SK-N-SH treated with all-trans-retinoic acid at 6 μM for 48 hours (cell line): ENCODE measurements around the gene POLR2E.

ENCODE experiments used
- ATAC-seq: fragments of 200-7000 bp; cut with Tn5 transposase; 3 replicates; pipeline ENCODE4 v1.9.1; 2020; ENCODE audit warnings: mild to moderate bottlenecking, moderate library complexity
- ARNTL ChIP-seq: fragments of 450-650 bp; formaldehyde crosslinking; IDR thresholded peaks from 2 replicates; pipeline ENCODE4 v1.5.0; 2020; ENCODE audit warnings: low read depth, mild to moderate bottlenecking, moderate library complexity, borderline replicate concordance
- BACH2 ChIP-seq: fragments of 250-450 bp; sonication (Bioruptor Pico); IDR thresholded peaks from 2 replicates; pipeline ENCODE4 v1.9.0; 2021; ENCODE audit warnings: mild to moderate bottlenecking, borderline replicate concordance
- CREB5 ChIP-seq: fragments of 250-450 bp; sonication (Bioruptor Pico); IDR thresholded peaks from 2 replicates; pipeline ENCODE4 v1.5.1; 2020; ENCODE audit warnings: low read depth, mild to moderate bottlenecking, moderate library complexity
- CSDC2 ChIP-seq: fragments of 250-450 bp; sonication (Bioruptor Pico); IDR thresholded peaks from 2 replicates; pipeline ENCODE4 v1.5.0; 2020; ENCODE audit warnings: mild to moderate bottlenecking, moderate library complexity
- ESRRG ChIP-seq: fragments of 250-450 bp; sonication (Bioruptor Pico); IDR thresholded peaks from 2 replicates; pipeline ENCODE4 v1.6.1; 2021; ENCODE audit warnings: mild to moderate bottlenecking
- GLIS3 ChIP-seq: fragments of 250-450 bp; sonication (Bioruptor Pico); IDR thresholded peaks from 2 replicates; pipeline ENCODE4 v1.5.0; 2020; ENCODE audit warnings: mild to moderate bottlenecking, moderate library complexity
- ISL1 ChIP-seq: fragments of 250-450 bp; sonication (Bioruptor Pico); IDR thresholded peaks from 2 replicates; pipeline ENCODE4 v2.1.2; 2022; ENCODE audit warnings: mild to moderate bottlenecking, moderate library complexity
- OSR1 ChIP-seq: fragments of 250-450 bp; sonication (Bioruptor Pico); IDR thresholded peaks from 2 replicates; pipeline ENCODE4 v1.8.0; 2022; ENCODE audit warnings: moderate library complexity, mild to moderate bottlenecking, inconsistent platforms
- PATZ1 ChIP-seq: fragments of 250-450 bp; sonication (Bioruptor Pico); IDR thresholded peaks from 2 replicates; pipeline ENCODE4 v1.8.0; 2020; ENCODE audit warnings: mild to moderate bottlenecking, moderate library complexity, borderline replicate concordance
- PPARA ChIP-seq: fragments of 250-450 bp; sonication (Bioruptor Pico); IDR thresholded peaks from 2 replicates; pipeline ENCODE4 v1.5.0; 2020; ENCODE audit warnings: mild to moderate bottlenecking, borderline replicate concordance
- RARB ChIP-seq: fragments of 250-450 bp; sonication (Bioruptor Pico); IDR thresholded peaks from 2 replicates; pipeline ENCODE4 v1.8.0; 2021; ENCODE audit warnings: mild to moderate bottlenecking, moderate library complexity
- SNAI2 ChIP-seq: fragments of 250-450 bp; sonication (Bioruptor Pico); IDR thresholded peaks from 2 replicates; pipeline ENCODE4 v1.5.0; 2020; ENCODE audit warnings: mild to moderate bottlenecking, moderate library complexity
- TCF4 ChIP-seq: fragments of 250-450 bp; sonication (Bioruptor Pico); IDR thresholded peaks from 2 replicates; pipeline ENCODE4 v1.8.0; 2021; ENCODE audit warnings: mild to moderate bottlenecking, moderate library complexity, borderline replicate concordance
- TOX ChIP-seq: fragments of 250-450 bp; sonication (Bioruptor Pico); IDR thresholded peaks from 2 replicates; pipeline ENCODE4 v1.8.0; 2021; ENCODE audit warnings: mild to moderate bottlenecking, moderate library complexity, borderline replicate concordance
- ZC3H10 ChIP-seq: fragments of 250-450 bp; sonication (Bioruptor Pico); IDR thresholded peaks from 2 replicates; pipeline ENCODE4 v1.5.1; 2021; ENCODE audit warnings: mild to moderate bottlenecking, moderate library complexity
- ZFP3 ChIP-seq: fragments of 250-450 bp; sonication (Bioruptor Pico); IDR thresholded peaks from 2 replicates; pipeline ENCODE4 v1.5.0; 2020; ENCODE audit warnings: mild to moderate bottlenecking, moderate library complexity
- ZFP30 ChIP-seq: fragments of 450-650 bp; formaldehyde crosslinking; IDR thresholded peaks from 2 replicates; pipeline ENCODE4 v1.5.0; 2022; ENCODE audit warnings: mild to moderate bottlenecking, moderate library complexity
- ZNF70 ChIP-seq: fragments of 450-650 bp; formaldehyde crosslinking; IDR thresholded peaks from 2 replicates; pipeline ENCODE4 v1.5.0; 2020; ENCODE audit warnings: mild to moderate bottlenecking, moderate library complexity
- ZNF8 ChIP-seq: fragments of 450-650 bp; formaldehyde crosslinking; IDR thresholded peaks from 2 replicates; pipeline ENCODE4 v1.5.0; 2020; ENCODE audit warnings: mild to moderate bottlenecking, moderate library complexity
- TF ChIP-seq, protein P1 (sequence below): fragments of 250-450 bp; sonication (Bioruptor Pico); IDR thresholded peaks from 2 replicates; pipeline ENCODE4 v1.5.1; 2021; ENCODE audit warnings: mild to moderate bottlenecking, moderate library complexity
- TF ChIP-seq, protein P2 (sequence below): fragments of 250-450 bp; sonication (Bioruptor Pico); IDR thresholded peaks from 2 replicates; pipeline ENCODE4 v1.5.0; 2020; ENCODE audit warnings: mild to moderate bottlenecking, moderate library complexity
- TF ChIP-seq, protein P3 (sequence below): fragments of 250-450 bp; sonication (Bioruptor Pico); IDR thresholded peaks from 2 replicates; pipeline ENCODE4 v1.8.0; 2021; ENCODE audit warnings: low read depth, mild to moderate bottlenecking, moderate library complexity, borderline replicate concordance

The POLR2E gene

DNA sequence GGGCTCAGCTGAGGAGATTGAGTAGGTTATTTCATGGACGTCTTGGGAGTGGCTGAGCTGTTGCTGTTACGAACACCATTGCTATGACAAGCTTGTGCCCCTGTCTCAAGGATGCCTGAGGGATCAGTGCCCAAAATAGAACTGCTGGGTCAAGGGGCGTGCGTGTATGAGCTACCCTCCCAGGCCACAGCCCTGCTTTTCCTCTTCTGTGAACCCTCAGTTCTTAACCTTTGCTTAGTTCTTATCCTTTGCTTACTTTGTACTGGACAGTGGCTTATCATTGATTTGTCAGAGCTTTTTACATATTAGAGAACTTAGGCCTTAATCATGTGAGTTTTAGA, 19.2 kb downstream of the POLR2E start:
- no peak for ATAC-seq
- TF ChIP-seq ZNF70 (CRISPR knock-in tag) (no peak), CSDC2 (no peak), RARB (no peak), ARNTL (CRISPR knock-in tag) (no peak), ZFP30 (CRISPR knock-in tag) (no peak), OSR1 (CRISPR knock-in tag) (no peak), CREB5 (CRISPR knock-in tag) (no peak), ZFP3 (CRISPR knock-in tag) (no peak), GLIS3 (CRISPR knock-in tag) (no peak), ISL1 (CRISPR knock-in tag) (no peak), TCF4 (CRISPR knock-in tag) (no peak), PPARA (CRISPR knock-in tag) (no peak), SNAI2 (CRISPR knock-in tag) (no peak), TOX (CRISPR knock-in tag) (no peak), ZNF8 (CRISPR knock-in tag) (no peak), BACH2 (no peak)
- TF ChIP-seq, protein P1, sequence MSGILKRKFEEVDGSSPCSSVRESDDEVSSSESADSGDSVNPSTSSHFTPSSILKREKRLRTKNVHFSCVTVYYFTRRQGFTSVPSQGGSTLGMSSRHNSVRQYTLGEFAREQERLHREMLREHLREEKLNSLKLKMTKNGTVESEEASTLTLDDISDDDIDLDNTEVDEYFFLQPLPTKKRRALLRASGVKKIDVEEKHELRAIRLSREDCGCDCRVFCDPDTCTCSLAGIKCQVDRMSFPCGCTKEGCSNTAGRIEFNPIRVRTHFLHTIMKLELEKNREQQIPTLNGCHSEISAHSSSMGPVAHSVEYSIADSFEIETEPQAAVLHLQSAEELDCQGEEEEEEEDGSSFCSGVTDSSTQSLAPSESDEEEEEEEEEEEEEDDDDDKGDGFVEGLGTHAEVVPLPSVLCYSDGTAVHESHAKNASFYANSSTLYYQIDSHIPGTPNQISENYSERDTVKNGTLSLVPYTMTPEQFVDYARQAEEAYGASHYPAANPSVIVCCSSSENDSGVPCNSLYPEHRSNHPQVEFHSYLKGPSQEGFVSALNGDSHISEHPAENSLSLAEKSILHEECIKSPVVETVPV (CRISPR knock-in tag): no peak
- TF ChIP-seq, protein P2, sequence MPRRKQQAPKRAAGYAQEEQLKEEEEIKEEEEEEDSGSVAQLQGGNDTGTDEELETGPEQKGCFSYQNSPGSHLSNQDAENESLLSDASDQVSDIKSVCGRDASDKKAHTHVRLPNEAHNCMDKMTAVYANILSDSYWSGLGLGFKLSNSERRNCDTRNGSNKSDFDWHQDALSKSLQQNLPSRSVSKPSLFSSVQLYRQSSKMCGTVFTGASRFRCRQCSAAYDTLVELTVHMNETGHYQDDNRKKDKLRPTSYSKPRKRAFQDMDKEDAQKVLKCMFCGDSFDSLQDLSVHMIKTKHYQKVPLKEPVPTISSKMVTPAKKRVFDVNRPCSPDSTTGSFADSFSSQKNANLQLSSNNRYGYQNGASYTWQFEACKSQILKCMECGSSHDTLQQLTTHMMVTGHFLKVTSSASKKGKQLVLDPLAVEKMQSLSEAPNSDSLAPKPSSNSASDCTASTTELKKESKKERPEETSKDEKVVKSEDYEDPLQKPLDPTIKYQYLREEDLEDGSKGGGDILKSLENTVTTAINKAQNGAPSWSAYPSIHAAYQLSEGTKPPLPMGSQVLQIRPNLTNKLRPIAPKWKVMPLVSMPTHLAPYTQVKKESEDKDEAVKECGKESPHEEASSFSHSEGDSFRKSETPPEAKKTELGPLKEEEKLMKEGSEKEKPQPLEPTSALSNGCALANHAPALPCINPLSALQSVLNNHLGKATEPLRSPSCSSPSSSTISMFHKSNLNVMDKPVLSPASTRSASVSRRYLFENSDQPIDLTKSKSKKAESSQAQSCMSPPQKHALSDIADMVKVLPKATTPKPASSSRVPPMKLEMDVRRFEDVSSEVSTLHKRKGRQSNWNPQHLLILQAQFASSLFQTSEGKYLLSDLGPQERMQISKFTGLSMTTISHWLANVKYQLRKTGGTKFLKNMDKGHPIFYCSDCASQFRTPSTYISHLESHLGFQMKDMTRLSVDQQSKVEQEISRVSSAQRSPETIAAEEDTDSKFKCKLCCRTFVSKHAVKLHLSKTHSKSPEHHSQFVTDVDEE (CRISPR knock-in tag): no peak

DNA sequence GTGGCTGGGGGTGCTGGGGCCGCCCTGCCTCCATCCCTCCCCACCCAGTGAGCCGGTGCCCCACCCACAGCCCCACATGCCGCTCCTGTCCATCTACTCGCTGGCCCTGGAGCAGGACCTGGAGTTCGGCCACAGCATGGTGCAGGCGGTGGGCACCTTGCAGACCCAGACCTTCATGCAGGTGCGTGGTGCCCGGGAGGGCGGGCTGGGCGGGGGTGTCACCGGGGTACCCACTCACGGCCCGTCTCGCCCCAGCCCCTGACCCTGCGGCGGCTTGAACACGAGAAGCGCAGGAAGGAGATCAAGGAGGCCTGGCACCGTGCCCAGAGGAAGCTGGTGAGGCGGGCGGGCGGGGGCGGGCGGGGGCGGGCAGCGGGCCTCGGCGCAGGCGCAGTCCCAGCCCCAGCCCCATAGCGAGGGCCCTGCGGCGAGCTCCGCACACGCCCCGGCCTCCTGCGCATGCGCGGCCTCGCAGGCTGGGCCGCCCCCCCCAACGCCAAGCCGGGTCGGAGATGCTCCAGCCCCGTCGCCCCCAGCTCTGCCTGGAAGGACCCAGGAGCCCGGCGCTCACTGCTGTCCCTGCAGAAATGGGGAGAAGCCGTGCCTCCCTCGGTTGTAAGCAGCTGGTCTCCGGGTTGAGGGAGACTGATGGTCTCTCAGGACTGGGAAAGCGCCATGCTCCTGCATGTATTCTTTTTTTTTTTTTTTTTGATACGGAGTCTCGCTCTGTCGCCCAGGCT, 20.5 kb downstream of the POLR2E start:
- no peak for TF ChIP-seq ZNF8 (CRISPR knock-in tag)
- TF ChIP-seq ZFP30 (CRISPR knock-in tag): no peak
- TF ChIP-seq CSDC2: no peak
- no peak for TF ChIP-seq OSR1 (CRISPR knock-in tag)
- TF ChIP-seq ESRRG (CRISPR knock-in tag): no peak
- TF ChIP-seq, protein P2 (CRISPR knock-in tag): no peak
- TF ChIP-seq ARNTL (CRISPR knock-in tag): no peak
- TF ChIP-seq TOX (CRISPR knock-in tag): no peak
- TF ChIP-seq GLIS3 (CRISPR knock-in tag): no peak
- TF ChIP-seq CREB5 (CRISPR knock-in tag): no peak
- TF ChIP-seq, protein P3, sequence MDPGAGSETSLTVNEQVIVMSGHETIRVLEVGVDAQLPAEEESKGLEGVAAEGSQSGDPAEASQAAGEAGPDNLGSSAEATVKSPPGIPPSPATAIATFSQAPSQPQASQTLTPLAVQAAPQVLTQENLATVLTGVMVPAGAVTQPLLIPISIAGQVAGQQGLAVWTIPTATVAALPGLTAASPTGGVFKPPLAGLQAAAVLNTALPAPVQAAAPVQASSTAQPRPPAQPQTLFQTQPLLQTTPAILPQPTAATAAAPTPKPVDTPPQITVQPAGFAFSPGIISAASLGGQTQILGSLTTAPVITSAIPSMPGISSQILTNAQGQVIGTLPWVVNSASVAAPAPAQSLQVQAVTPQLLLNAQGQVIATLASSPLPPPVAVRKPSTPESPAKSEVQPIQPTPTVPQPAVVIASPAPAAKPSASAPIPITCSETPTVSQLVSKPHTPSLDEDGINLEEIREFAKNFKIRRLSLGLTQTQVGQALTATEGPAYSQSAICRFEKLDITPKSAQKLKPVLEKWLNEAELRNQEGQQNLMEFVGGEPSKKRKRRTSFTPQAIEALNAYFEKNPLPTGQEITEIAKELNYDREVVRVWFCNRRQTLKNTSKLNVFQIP: no peak
- no peak for TF ChIP-seq ZFP3 (CRISPR knock-in tag)
- TF ChIP-seq BACH2: no peak
- no peak for TF ChIP-seq ISL1 (CRISPR knock-in tag)
- TF ChIP-seq, protein P1 (CRISPR knock-in tag): no peak
- no peak for TF ChIP-seq ZNF70 (CRISPR knock-in tag)
- TF ChIP-seq RARB: no peak
- no peak for TF ChIP-seq PPARA (CRISPR knock-in tag)
- TF ChIP-seq ZC3H10: no peak
- no peak for TF ChIP-seq PATZ1
- TF ChIP-seq, all 23 proteins: peak for 0
- ATAC-seq: peak; percentile 68
